Neutrophil (primary cell): ENCODE measurements around the gene TMEM175.

ENCODE experiments used
- H3K27ac ChIP-seq: fragments of 200-600 bp; sonication (generic); 2 replicates; pipeline ENCODE4 v1.5.1; 2016; ENCODE audit warnings: mild to moderate bottlenecking, moderate library complexity
- H3K27me3 ChIP-seq: fragments of 200-600 bp; sonication (generic); 2 replicates; pipeline ENCODE4 v1.6.0; 2016; ENCODE audit warnings: mild to moderate bottlenecking
- H3K36me3 ChIP-seq: fragments of 200-600 bp; sonication (generic); 2 replicates; pipeline ENCODE4 v1.5.1; 2017
- H3K4me1 ChIP-seq, 2 experiments: fragments of 200-600 bp in 1 of 2; sonication (generic) in 1 of 2; 1 replicate in 1 of 2; 2 replicates in 1 of 2; pipeline versions ENCODE4 v1.5.1 to v1.6.1; 2013 to 2016; ENCODE audit warnings: low read depth in 1 of 2, low read length in 1 of 2, mild to moderate bottlenecking in 1 of 2, moderate library complexity in 1 of 2; ENCODE audit not compliant: control insufficient read depth in 1 of 2, insufficient read depth in 1 of 2
- H3K4me3 ChIP-seq, 2 experiments: fragments of 200-600 bp in 1 of 2; sonication (generic) in 1 of 2; 1 replicate in 1 of 2; 2 replicates in 1 of 2; pipeline ENCODE4 v1.5.1; 2013 to 2016; ENCODE audit warnings: low read depth in 1 of 2, low read length in 1 of 2, mild to moderate bottlenecking in 1 of 2, moderate library complexity in 1 of 2
- H3K9me3 ChIP-seq: fragments of 200-600 bp; sonication (generic); 2 replicates; pipeline ENCODE4 v1.5.1; 2016
- CTCF ChIP-seq: fragments of 200-600 bp; sonication (generic); IDR thresholded peaks from 2 replicates; pipeline ENCODE4 v1.5.1; 2016; ENCODE audit warnings: antibody characterized with exemption

The TMEM175 gene

DNA sequence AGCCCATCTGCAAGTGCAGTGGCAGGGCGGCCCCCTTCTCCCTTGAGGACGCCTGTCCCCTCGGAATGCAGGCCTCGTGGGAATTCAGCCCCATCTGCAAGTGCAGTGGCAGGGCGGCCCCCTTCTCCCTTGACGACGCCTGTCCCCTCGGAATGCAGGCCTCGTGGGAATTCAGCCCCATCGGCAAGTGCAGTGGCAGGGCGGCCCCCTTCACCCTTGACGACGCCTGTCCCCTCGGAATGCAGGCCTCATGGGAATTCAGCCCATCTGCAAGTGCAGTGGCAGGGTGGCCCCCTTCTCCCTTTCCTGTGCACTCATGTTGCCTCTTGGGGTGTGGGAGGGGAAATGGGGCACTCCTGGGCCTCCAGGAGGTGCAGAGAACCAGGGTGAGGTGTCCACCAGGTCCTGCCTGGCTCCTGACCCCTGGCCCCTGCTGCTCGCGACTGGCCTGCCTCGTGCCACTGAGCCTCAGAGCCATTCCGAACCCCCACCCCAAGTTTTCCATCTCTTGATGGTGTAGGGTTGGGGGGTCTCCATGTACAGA lies 67.7 kb downstream of the TMEM175 start:
- no peak for TF ChIP-seq CTCF
- Histone ChIP-seq H3K9me3 (no peaks in the 10 kb centered on the region), H3K4me3 (no peak overlapping the region), H3K36me3 (no peaks in the 10 kb centered on the region), H3K27ac (no peak overlapping the region), H3K4me1 (peaks cover 0 to 9% of the 10 kb centered on the region in 2 experiments), H3K27me3 (peaks cover 98% of the 10 kb centered on the region)

GRCh38 chr4:1000686-1001260 lies 68.5 kb downstream of the TMEM175 start:
- Histone ChIP-seq H3K4me1 (peaks cover 0 to 9% of the 10 kb centered on the region in 2 experiments), H3K4me3 (no peak overlapping the region), H3K27me3 (peaks cover 100% of the 10 kb centered on the region), H3K36me3 (no peaks in the 10 kb centered on the region), H3K27ac (no peak overlapping the region), H3K9me3 (no peaks in the 10 kb centered on the region)
- no peak for TF ChIP-seq CTCF

DNA sequence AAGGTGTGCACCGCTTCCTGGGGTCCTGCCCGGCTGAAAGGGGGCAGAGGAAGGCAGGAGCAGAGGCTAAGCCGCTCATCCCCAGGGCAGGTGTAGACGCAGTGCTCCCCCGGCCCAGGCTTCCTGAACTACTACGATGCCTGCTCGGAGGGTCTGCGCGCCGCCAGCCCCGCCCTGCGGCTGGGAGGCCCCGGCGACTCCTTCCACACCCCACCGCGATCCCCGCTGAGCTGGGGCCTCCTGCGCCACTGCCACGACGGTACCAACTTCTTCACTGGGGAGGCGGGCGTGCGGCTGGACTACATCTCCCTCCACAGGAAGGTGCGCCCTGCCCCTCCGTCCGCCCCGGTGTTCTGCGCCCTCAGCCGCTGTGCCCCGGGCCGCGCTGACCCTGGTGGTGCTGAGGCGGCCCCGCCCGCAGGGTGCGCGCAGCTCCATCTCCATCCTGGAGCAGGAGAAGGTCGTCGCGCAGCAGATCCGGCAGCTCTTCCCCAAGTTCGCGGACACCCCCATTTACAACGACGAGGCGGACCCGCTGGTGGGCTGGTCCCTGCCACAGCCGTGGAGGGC lies 69.4 kb downstream of the TMEM175 start:
- Histone ChIP-seq H3K9me3 (no peaks in the 10 kb centered on the region), H3K36me3 (no peaks in the 10 kb centered on the region), H3K4me1 (peaks cover 0 to 9% of the 10 kb centered on the region in 2 experiments), H3K4me3 (no peak overlapping the region), H3K27me3 (peaks cover 100% of the 10 kb centered on the region), H3K27ac (no peak overlapping the region)
- TF ChIP-seq CTCF, result no peak

DNA sequence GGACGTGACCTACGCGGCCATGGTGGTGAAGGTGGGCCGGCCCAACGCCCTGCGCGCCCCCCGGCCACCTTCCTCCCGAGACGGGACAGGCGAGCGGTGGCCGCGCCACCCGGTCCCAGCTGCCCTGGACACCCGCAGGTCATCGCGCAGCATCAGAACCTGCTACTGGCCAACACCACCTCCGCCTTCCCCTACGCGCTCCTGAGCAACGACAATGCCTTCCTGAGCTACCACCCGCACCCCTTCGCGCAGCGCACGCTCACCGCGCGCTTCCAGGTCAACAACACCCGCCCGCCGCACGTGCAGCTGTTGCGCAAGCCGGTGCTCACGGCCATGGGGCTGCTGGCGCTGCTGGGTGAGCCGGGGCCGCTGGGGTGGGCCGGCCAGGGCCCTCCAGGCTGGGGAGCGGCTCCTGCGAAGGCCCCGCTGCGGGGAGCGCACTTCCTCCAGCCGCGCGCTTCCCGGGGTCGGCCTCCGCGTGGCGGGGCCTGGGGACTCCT lies 69.9 kb downstream of the TMEM175 start:
- H3K27me3 ChIP-seq, result peaks cover 100% of the 10 kb centered on the region
- H3K9me3 ChIP-seq, result no peaks in the 10 kb centered on the region
- H3K36me3 ChIP-seq, result no peaks in the 10 kb centered on the region
- peaks cover 0 to 9% of the 10 kb centered on the region in 2 experiments for H3K4me1 ChIP-seq
- H3K4me3 ChIP-seq, result no peak overlapping the region
- TF ChIP-seq CTCF, result no peak
- no peak overlapping the region for H3K27ac ChIP-seq

DNA sequence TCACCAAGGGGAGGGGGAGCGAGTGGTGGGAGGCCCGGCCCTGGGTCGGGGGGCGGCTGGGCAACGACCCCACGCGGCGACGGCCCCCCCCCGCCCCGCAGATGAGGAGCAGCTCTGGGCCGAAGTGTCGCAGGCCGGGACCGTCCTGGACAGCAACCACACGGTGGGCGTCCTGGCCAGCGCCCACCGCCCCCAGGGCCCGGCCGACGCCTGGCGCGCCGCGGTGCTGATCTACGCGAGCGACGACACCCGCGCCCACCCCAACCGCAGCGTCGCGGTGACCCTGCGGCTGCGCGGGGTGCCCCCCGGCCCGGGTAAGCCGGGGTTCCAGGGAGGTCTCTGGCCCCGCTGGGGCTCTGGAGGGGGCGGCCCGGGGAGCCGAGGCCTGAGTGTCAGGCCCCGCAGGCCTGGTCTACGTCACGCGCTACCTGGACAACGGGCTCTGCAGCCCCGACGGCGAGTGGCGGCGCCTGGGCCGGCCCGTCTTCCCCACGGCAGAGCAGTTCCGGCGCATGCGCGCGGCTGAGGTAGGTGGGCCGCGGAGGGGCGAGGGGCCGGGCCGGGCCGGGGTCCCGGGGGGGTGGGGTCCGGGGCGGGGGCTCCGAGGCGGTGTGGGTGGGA lies 70.5 kb downstream of the TMEM175 start:
- no peak overlapping the region for H3K27ac ChIP-seq
- peaks cover 0 to 9% of the 10 kb centered on the region in 2 experiments for H3K4me1 ChIP-seq
- no peaks in the 10 kb centered on the region for H3K9me3 ChIP-seq
- H3K36me3 ChIP-seq, result no peaks in the 10 kb centered on the region
- H3K27me3 ChIP-seq, result peaks cover 100% of the 10 kb centered on the region
- TF ChIP-seq CTCF, result no peak
- no peak overlapping the region for H3K4me3 ChIP-seq
